Brain microvascular endothelial cell (primary cell): ENCODE results near the gene OSBPL10.
A peak's percentile ranks its signal among the peaks of the same experiment; 100 is the strongest.

Source experiments
- DNase-seq: peaks from one replicate; pipeline ENCODE4 v3.0.0-alpha.2; 2020
- H3K27ac ChIP-seq: fragments of 250-450 bp; sonication (Bioruptor Pico); 2 replicates; pipeline ENCODE4 v1.5.1; 2020; ENCODE audit warnings: mild to moderate bottlenecking, moderate library complexity
- H3K27me3 ChIP-seq: fragments of 250-450 bp; sonication (Bioruptor Pico); replicated peaks from 2 replicates; pipeline ENCODE4 v1.5.1; 2020; ENCODE audit warnings: mild to moderate bottlenecking
- H3K36me3 ChIP-seq: fragments of 250-450 bp; sonication (Bioruptor Pico); replicated peaks from 2 replicates; pipeline ENCODE4 v1.5.1; 2020; ENCODE audit warnings: mild to moderate bottlenecking
- H3K4me3 ChIP-seq: 2 replicates; pipeline ENCODE4 v1.5.1; 2011; ENCODE audit warnings: low read depth, mild to moderate bottlenecking, control low read depth, low read length, moderate library complexity
- CTCF ChIP-seq: IDR thresholded peaks from 2 replicates; pipeline ENCODE4 v1.5.1; 2011; ENCODE audit warnings: low read depth, mild to moderate bottlenecking, moderate library complexity, low read length, control low read depth, inconsistent platforms; ENCODE audit errors: missing control alignments
- in situ Hi-C: cut with HindIII; loops from 2 replicates; pipeline ENCODE4 v1.10.0; 2017; ENCODE audit warnings: low sequenced_read_pairs, low pct_ligation_motif_present

OSBPL10 gene

GRCh38 chr3:31699309-31699953, 281.6 kb downstream of the OSBPL10 start:
- H3K36me3 ChIP-seq, result no peaks in the 10 kb centered on the region
- H3K27ac ChIP-seq, result no peak overlapping the region
- no peak overlapping the region for H3K4me3 ChIP-seq
- in situ Hi-C loops, result no loop called here
- no peaks in the 10 kb centered on the region for H3K27me3 ChIP-seq
- DNase-seq, result peak; percentile 12
- TF ChIP-seq CTCF, result no peak

GRCh38 chr3:31696815-31697548, 284.1 kb downstream of the OSBPL10 start:
- H3K4me3 ChIP-seq, result no peak overlapping the region
- in situ Hi-C loops, result no loop called here
- no peak for TF ChIP-seq CTCF
- no peak overlapping the region for H3K27ac ChIP-seq
- H3K27me3 ChIP-seq, result no peaks in the 10 kb centered on the region
- no peaks in the 10 kb centered on the region for H3K36me3 ChIP-seq
- no peak for DNase-seq

- H3K4me3 ChIP-seq, result no peak overlapping the region
- no peaks in the 10 kb centered on the region for H3K27me3 ChIP-seq
- in situ Hi-C loops, result no loop called here
- TF ChIP-seq CTCF, result no peak
- H3K27ac ChIP-seq, result no peak overlapping the region
- no peak for DNase-seq
- no peaks in the 10 kb centered on the region for H3K36me3 ChIP-seq
Observed at GRCh38 chr3:31696009-31696297, 285.1 kb downstream of the OSBPL10 start.

GRCh38 chr3:31695280-31696008, 285.6 kb downstream of the OSBPL10 start:
- Histone ChIP-seq H3K36me3 (no peaks in the 10 kb centered on the region), H3K27ac (no peak overlapping the region), H3K27me3 (no peaks in the 10 kb centered on the region), H3K4me3 (no peak overlapping the region)
- peak; percentile 50 for TF ChIP-seq CTCF
- in situ Hi-C loops, result no loop called here
- DNase-seq, result no peak

GRCh38 chr3:31693346-31693745, 287.7 kb downstream of the OSBPL10 start:
- Histone ChIP-seq H3K27ac (no peak overlapping the region), H3K27me3 (no peaks in the 10 kb centered on the region), H3K4me3 (no peak overlapping the region), H3K36me3 (no peaks in the 10 kb centered on the region)
- in situ Hi-C loops, result no loop called here
- no peak for DNase-seq
- no peak for TF ChIP-seq CTCF
